HCT116 (cell line): ENCODE results near the gene PRR35. TPM values are rescaled to one million over a fixed set of nuclear protein-coding genes. Genes with fewer than 3 reads are reported as not detected.

Experiments used
- ATAC-seq: fragments of 200-7000 bp; cut with Tn5 transposase; 2 replicates; pipeline ENCODE4 v1.9.1; 2020; ENCODE audit warnings: mild to moderate bottlenecking, moderate library complexity
- BruUV-seq: library from RNA; stranded (reverse); fragments of 400-500 nt; replicated peaks from 2 replicates; lab custom pipeline; 2021; lab: Mats Ljungman, UMichigan
- CTCF ChIA-PET: fragments of 300-600 bp; sonication (Branson Sonifier 250); formaldehyde crosslinking; loops from one replicate; lab custom pipeline; 2021; ENCODE audit warnings: antibody characterized with exemption; lab: Charles Lee
- POLR2A ChIA-PET: fragments of 300-600, 350-600 bp; sonication (Branson Sonifier 250); formaldehyde crosslinking; loops from one replicate; lab custom pipeline; 2021; ENCODE audit warnings: antibody characterized with exemption; lab: Charles Lee
- RAD21 ChIA-PET, 2 experiments: fragments of 300-600 bp; sonication (Branson Sonifier 250); formaldehyde crosslinking; loops; one replicate each; lab custom pipeline; 2023; ENCODE audit warnings: low total read pairs in 2 of 2; ENCODE audit not compliant: uncharacterized antibody in 2 of 2, unreplicated experiment in 2 of 2, low non-redundant PET in 1 of 2; lab: Charles Lee
- DNase-seq: peaks from one replicate; pipeline ENCODE4 v3.0.0-alpha.2; 2010; ENCODE audit warnings: low read depth, low spot score
- H2AFZ ChIP-seq: fragments of 200-600 bp; shearing (Covaris generic), sonication (generic); 2 replicates; pipeline ENCODE4 v1.6.1; 2017; ENCODE audit warnings: low read depth, mixed run types, mixed read lengths, antibody characterized with exemption, low read length; ENCODE audit not compliant: poor library complexity, severe bottlenecking
- H3K27ac ChIP-seq: 2 replicates; pipeline ENCODE4 v1.5.1; 2012; ENCODE audit warnings: low read depth, low read length
- H3K27me3 ChIP-seq: fragments of 200-600 bp; sonication (generic); 2 replicates; pipeline ENCODE4 v1.6.1; 2016; ENCODE audit warnings: mixed run types, low read length, mixed read lengths; ENCODE audit not compliant: insufficient read depth
- H3K36me3 ChIP-seq, 2 experiments: fragments of 200-500 bp in 1 of 2; fragments of 200-600 bp in 1 of 2; sonication (Bioruptor generic) in 1 of 2; sonication (generic) in 1 of 2; 2 replicates each; pipeline versions ENCODE4 v1.5.1 to v1.6.1; 2014 to 2016; ENCODE audit warnings: low read length in 2 of 2, inconsistent platforms in 1 of 2, mixed read lengths in 1 of 2, mixed run types in 1 of 2; ENCODE audit not compliant: insufficient read depth in 2 of 2, control insufficient read depth in 1 of 2
- H3K4me1 ChIP-seq, 2 experiments: fragments of 200-600 bp in 1 of 2; sonication (generic) in 1 of 2; 2 replicates each; pipeline versions ENCODE4 v1.5.1 to v1.6.1; 2012 to 2017; ENCODE audit warnings: low read length in 2 of 2, inconsistent platforms in 1 of 2, mild to moderate bottlenecking in 1 of 2, mixed read lengths in 1 of 2, mixed run types in 1 of 2, moderate library complexity in 1 of 2; ENCODE audit not compliant: insufficient read depth in 2 of 2, control insufficient read depth in 1 of 2
- H3K4me2 ChIP-seq: fragments of 200-600 bp; sonication (generic); 2 replicates; pipeline ENCODE4 v1.6.1; 2017; ENCODE audit warnings: mixed run types, low read length, mixed read lengths
- H3K4me3 ChIP-seq, 2 experiments: fragments of 200-600 bp in 1 of 2; sonication (generic) in 1 of 2; replicated peaks in 1 of 2; 2 replicates each; pipeline ENCODE4 v1.5.1; 2011 to 2016; ENCODE audit warnings: low read length in 2 of 2, control low read depth in 1 of 2, low read depth in 1 of 2, mild to moderate bottlenecking in 1 of 2, mixed read lengths in 1 of 2, mixed run types in 1 of 2
- H3K79me2 ChIP-seq: fragments of 200-600 bp; sonication (generic); 2 replicates; pipeline ENCODE4 v1.6.1; 2017; ENCODE audit warnings: mild to moderate bottlenecking, mixed run types, low read length, moderate library complexity, mixed read lengths; ENCODE audit not compliant: insufficient read depth
- H3K9ac ChIP-seq: fragments of 200-600 bp; sonication (generic); 2 replicates; pipeline ENCODE4 v1.6.1; 2016; ENCODE audit warnings: low read length, mixed read lengths
- H3K9me2 ChIP-seq: fragments of 200-600 bp; sonication (generic), shearing (Covaris generic); 2 replicates; pipeline ENCODE4 v1.6.1; 2017; ENCODE audit warnings: mixed run types, mild to moderate bottlenecking, moderate library complexity; ENCODE audit not compliant: insufficient read depth
- H3K9me3 ChIP-seq, 2 experiments: fragments of 200-500 bp in 1 of 2; fragments of 200-600 bp in 1 of 2; sonication (Bioruptor generic) in 1 of 2; sonication (generic) in 1 of 2; 2 replicates each; pipeline ENCODE4 v1.6.1; 2014 to 2017; ENCODE audit warnings: low read length in 2 of 2, mixed read lengths in 2 of 2, inconsistent platforms in 1 of 2, low read depth in 1 of 2, mild to moderate bottlenecking in 1 of 2, mixed run types in 1 of 2, moderate library complexity in 1 of 2; ENCODE audit not compliant: control insufficient read depth in 1 of 2, insufficient read depth in 1 of 2
- H4K20me1 ChIP-seq: fragments of 200-600 bp; sonication (generic), shearing (Covaris generic); 2 replicates; pipeline ENCODE4 v1.6.1; 2017; ENCODE audit warnings: mixed run types, mild to moderate bottlenecking, moderate library complexity; ENCODE audit not compliant: insufficient read depth
- FOSL1 ChIP-seq: IDR thresholded peaks from 2 replicates; pipeline ENCODE4 v1.6.1; 2012; ENCODE audit warnings: low read depth
- POLR2A ChIP-seq: IDR thresholded peaks from 2 replicates; pipeline ENCODE4 v1.7.0; 2011; ENCODE audit warnings: borderline replicate concordance; ENCODE audit not compliant: insufficient read depth, insufficient read length; ENCODE audit errors: extremely low read depth
- POLR2AphosphoS5 ChIP-seq: IDR thresholded peaks from 2 replicates; pipeline ENCODE4 v1.6.1; 2011; ENCODE audit warnings: mild to moderate bottlenecking, low read depth, low read length, moderate library complexity
- SP1 ChIP-seq: IDR thresholded peaks from 2 replicates; pipeline ENCODE4 v1.6.1; 2012; ENCODE audit warnings: low read depth
- YY1 ChIP-seq: IDR thresholded peaks from 2 replicates; pipeline ENCODE4 v1.6.1; 2011; ENCODE audit warnings: low read length, low read depth, moderate library complexity, mild to moderate bottlenecking; ENCODE audit not compliant: insufficient replicate concordance; ENCODE audit errors: extremely low read depth
- ZFX ChIP-seq: fragments of 450-650 bp; IDR thresholded peaks from 2 replicates; pipeline ENCODE4 v1.6.1; 2017
- intact Hi-C: fragments of 100-400 bp; cut with micrococcal nuclease; formaldehyde crosslinking; loops from 2 replicates; pipeline ENCODE4 v1.10.0; 2022
- total RNA-seq: library from RNA; stranded (reverse); gene quantifications from one replicate; pipeline ENCODE4 v1.2.1, GENCODE V29; 2021; ENCODE audit not compliant: unreplicated experiment

The PRR35 gene
- total RNA-seq, 1 experiment from 2014 or later, result not detected

DNA sequence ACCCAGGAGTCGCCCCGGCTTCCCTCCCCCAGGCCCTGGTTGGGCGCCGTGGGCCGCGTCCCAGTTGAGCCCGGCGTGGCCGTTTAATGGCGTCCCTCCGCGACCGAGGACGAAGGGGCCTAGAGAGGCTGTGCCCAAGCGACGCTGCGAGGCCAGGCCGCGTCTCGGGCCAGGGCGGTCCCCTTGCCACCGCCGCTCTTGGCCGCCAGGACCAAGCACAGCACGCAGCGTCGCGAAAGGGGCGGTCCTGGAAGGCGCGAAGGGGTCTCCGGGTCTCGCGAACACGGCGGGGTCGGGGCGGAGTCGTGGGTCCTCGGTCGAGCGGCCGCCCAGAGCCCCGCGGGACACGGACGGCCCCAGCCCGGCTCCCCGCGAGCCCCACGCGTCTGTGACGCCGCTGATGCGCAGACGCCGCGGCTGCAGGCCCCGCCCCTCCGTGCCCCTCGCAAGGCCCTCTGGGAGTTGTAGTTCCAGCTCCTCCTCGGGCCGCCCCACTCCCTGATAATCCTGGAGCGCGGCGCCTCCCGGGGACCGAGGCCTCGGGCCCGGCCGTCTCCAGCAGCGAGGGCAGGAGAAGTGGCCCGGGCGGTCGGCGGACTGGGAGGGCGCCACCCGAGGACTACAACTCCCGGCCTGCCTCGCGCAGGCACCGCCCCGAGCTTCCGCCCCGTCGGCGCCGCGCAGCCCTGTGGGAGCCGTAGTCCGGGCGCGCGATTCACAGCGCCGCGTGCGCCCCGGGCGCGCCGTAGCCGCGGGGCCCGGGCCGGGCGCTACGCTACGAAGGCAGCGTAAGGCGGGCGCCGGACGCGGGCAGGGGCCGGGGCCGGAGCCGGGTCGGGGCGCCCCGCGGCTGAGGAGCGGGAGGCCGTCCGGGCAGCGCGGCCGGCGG lies 32.9 kb upstream of the PRR35 start, which contains the start of gene CAPN15:
CAPN15 (plus strand) TSS at position 698 of the 889 bp plus-strand sequence. CDS start 19,127 bp downstream, outside the sequence.
- TF ChIP-seq POLR2AphosphoS5, result peak; percentile 52; the same call in 1 of the 2 replicates
- peak; percentile 86 for TF ChIP-seq ZFX
- TF ChIP-seq YY1, result no peak
- Histone ChIP-seq H3K27me3 (no peaks in the 10 kb centered on the region), H3K27ac (peak within 1 kb of the TSS; percentile 91), H3K9ac (peak within 1 kb of the TSS; percentile 90), H3K9me3 (no peaks in the 10 kb centered on the region), H3K4me1 (peaks cover 14 to 32% of the 10 kb centered on the region in 2 experiments), H3K79me2 (peaks cover 55% of the 10 kb centered on the region), H3K4me2 (peak within 1 kb of the TSS; percentile 81), H2AFZ (no peak within 1 kb of the TSS), H3K4me3 (peak within 1 kb of the TSS; percentile 67 to 70), H3K36me3 (peaks cover 0 to 6% of the 10 kb centered on the region in 2 experiments; a peak in 1 of 4 replicates), H3K9me2 (no peaks in the 10 kb centered on the region), H4K20me1 (no peaks in the 10 kb centered on the region)
- POLR2A ChIA-PET, result interaction anchor here (1.0 kb wide), 1 partner anchor 109 kb away, joined by 4 read pairs; the partner anchor contains the start of gene METTL26
- DNase-seq (peak; percentile 32), ATAC-seq (peak; percentile 78)
- CTCF ChIA-PET, result no interaction called here
- RAD21 ChIA-PET, result interaction anchor here in 1 of 2 experiments (0.6 kb wide), 1 partner anchor 75 kb away, joined by 3 read pairs; no protein-coding TSS in a partner anchor
- no TSS peak for BruUV-seq
- intact Hi-C loops, result no loop called here

DNA sequence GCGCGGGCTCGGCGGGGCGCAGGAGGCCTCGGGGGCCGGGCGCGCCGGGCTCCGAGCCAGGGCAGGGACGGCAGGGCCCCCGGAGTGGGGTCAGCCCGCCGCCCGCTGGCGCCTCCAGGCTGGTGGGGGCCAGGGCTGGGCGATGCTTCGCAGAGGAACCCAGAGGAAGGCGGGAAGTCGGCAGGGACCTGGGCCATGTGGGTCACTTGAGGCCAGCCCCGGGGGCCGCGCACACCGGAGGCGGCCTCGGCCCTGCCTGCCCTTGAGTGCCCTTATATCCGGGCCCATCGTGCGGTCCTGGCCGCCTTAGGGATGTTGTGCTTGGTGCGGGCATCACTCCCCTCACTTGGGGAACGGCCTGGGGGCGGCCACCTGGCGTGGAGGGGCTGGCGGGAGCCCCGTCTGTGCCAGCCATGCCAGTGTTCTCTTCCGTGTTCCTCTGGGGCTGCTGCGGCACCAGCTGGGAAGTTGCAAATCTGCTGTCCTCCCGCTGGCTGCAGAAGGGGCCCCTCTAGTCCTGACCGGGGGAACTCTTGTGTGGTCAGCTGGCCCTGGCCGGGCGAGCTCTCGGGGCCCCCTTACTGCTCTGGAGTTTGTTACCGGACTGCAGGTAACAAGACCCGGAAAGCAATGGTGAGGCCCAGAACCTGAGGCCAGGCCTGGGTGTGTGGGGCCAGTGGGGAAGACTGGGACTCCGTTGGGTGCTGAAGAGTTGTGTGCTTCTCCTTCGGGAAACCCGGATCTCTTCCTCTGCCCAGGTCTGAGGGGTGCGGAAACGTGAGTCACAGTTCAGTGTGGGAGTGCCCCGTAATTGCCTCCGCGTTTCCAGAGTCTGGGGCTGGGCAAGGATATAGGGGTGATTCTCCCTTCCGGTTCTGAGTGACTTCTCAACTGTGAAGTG lies 31.8 kb upstream of the PRR35 start:
- DNase-seq (no peak), ATAC-seq (no peak)
- Histone ChIP-seq H3K9ac (peak overlapping the region; percentile 84), H3K79me2 (peaks cover 58% of the 10 kb centered on the region), H3K27ac (peak overlapping the region; percentile 91), H2AFZ (no peak overlapping the region), H3K4me2 (peak overlapping the region; percentile 77), H3K4me1 (peaks cover 14 to 34% of the 10 kb centered on the region in 2 experiments), H4K20me1 (no peaks in the 10 kb centered on the region), H3K9me3 (no peaks in the 10 kb centered on the region), H3K9me2 (no peaks in the 10 kb centered on the region), H3K27me3 (no peaks in the 10 kb centered on the region), H3K36me3 (peaks cover 0 to 6% of the 10 kb centered on the region in 2 experiments; a peak in 1 of 4 replicates), H3K4me3 (peak overlapping the region; percentile 62 to 70)
- RAD21 ChIA-PET, result interaction anchor here in 1 of 2 experiments (0.6 kb wide), 1 partner anchor 74 kb away, joined by 3 read pairs; no protein-coding TSS in a partner anchor
- no peak for TF ChIP-seq POLR2A
- peak; percentile 62 for TF ChIP-seq ZFX
- no peak for TF ChIP-seq SP1
- 0 out of 2 replicates have a peak, but pooled peaks have one; percentile 7 for TF ChIP-seq FOSL1
- no peak for TF ChIP-seq YY1
- POLR2A ChIA-PET, result interaction anchor here (1.0 kb wide), 1 partner anchor 108 kb away, joined by 4 read pairs; the partner anchor contains the start of gene METTL26
- CTCF ChIA-PET, result no interaction called here
- TSS peak; percentile 55 for BruUV-seq
- intact Hi-C loops, result no loop called here
